NCI-H2227 treated with DMSO at 0.1 percent for 48 hours (cell line): ENCODE results near the gene ABCA7.
"Not testable (repeated sequence)": the region's sequence is repeated elsewhere in the genome, so short reads cannot be mapped to it uniquely, and the experiment has no call there.

Experiments
- DNase-seq: peaks from one replicate; lab custom pipeline; 2025; lab: John Stamatoyannopoulos, UW

The ABCA7 gene

GRCh38 chr19:1017115-1017905 is 22.6 kb upstream of the ABCA7 start:
- DNase-seq = no peak

GRCh38 chr19:1017906-1018305 is 22.0 kb upstream of the ABCA7 start:
- DNase-seq = no peak

GRCh38 chr19:1018393-1018792 is 21.5 kb upstream of the ABCA7 start:
- DNase-seq = no peak

- DNase-seq = no peak
These were observed 20.8 kb upstream of the ABCA7 start for GRCh38 chr19:1018932-1019615.

- no peak for DNase-seq
These were observed 20.3 kb upstream of the ABCA7 start for GRCh38 chr19:1019616-1019961.

GRCh38 chr19:1019980-1020867 is 19.7 kb upstream of the ABCA7 start:
- no peak for DNase-seq

GRCh38 chr19:1020868-1021425 is 19.0 kb upstream of the ABCA7 start, which contains the start of gene TMEM259:
Gene TMEM259 (minus strand): TSS chr19:1021123. CDS start chr19:1020996, 127 bp downstream.
- peak; percentile 93 for DNase-seq

GRCh38 chr19:1023883-1024188 is 16.1 kb upstream of the ABCA7 start:
- not testable (repeated sequence) for DNase-seq

GRCh38 chr19:1025080-1025479 is 14.8 kb upstream of the ABCA7 start:
- DNase-seq = not testable (repeated sequence)

- DNase-seq = peak; percentile 5
These were observed 13.7 kb upstream of the ABCA7 start, which contains the start of gene CNN2 for GRCh38 chr19:1025960-1026782. Gene CNN2 (plus strand): TSS chr19:1026608. CDS start chr19:1026662, 54 bp downstream.

GRCh38 chr19:1026783-1027649 is 12.9 kb upstream of the ABCA7 start:
- no peak for DNase-seq

GRCh38 chr19:1027650-1028061 is 12.3 kb upstream of the ABCA7 start:
- no peak for DNase-seq

GRCh38 chr19:1028062-1028926 is 11.6 kb upstream of the ABCA7 start:
- DNase-seq = no peak

- DNase-seq = no peak
These were observed 7.5 kb upstream of the ABCA7 start for GRCh38 chr19:1032264-1032867.

GRCh38 chr19:1035998-1036621 is 3.8 kb upstream of the ABCA7 start:
- no peak for DNase-seq

- no peak for DNase-seq
These were observed 2.3 kb upstream of the ABCA7 start for GRCh38 chr19:1037621-1038064.

- no peak for DNase-seq
These were observed 795 bp upstream of the ABCA7 start for GRCh38 chr19:1038978-1039645.
